Heart left ventricle (tissue), 16 donors: ENCODE data around the gene IGSF8. TPM values are rescaled to one million over a fixed set of nuclear protein-coding genes. Genes with fewer than 3 reads are reported as not detected.
A peak's percentile ranks its signal among the peaks of the same experiment; 100 is the strongest.

Experiments
- ATAC-seq, 4 donors: fragments of 200-7000 bp; cut with Tn5 transposase; one replicate each; pipeline ENCODE4 v1.9.1; 2020 to 2022; ENCODE audit warnings: moderate library complexity in 4 of 4, mild to moderate bottlenecking in 3 of 4, moderate number of reproducible peaks in 1 of 4
- DNase-seq, 5 donors: peaks; one replicate each; pipeline ENCODE4 v3.0.0-alpha.2; 2020
- H3K27ac ChIP-seq, 12 donors: fragments of 200-600 bp; sonication (generic) in 4 of 12; one replicate each; pipeline versions ENCODE4 v1.5.0 to v1.8.0; 2016 to 2022; ENCODE audit warnings: mild to moderate bottlenecking in 2 of 12
- H3K27me3 ChIP-seq, 9 donors: fragments of 200-600 bp; sonication (generic) in 2 of 9; one replicate each; pipeline versions ENCODE4 v1.5.1 to v1.8.0; 2016 to 2022; ENCODE audit warnings: mild to moderate bottlenecking in 3 of 9
- H3K36me3 ChIP-seq, 9 donors: fragments of 200-600 bp; sonication (generic) in 2 of 9; one replicate each; pipeline versions ENCODE4 v1.5.0 to v1.8.0; 2018 to 2022; ENCODE audit warnings: mild to moderate bottlenecking in 2 of 9
- H3K4me1 ChIP-seq, 12 donors: fragments of 200-600 bp; sonication (generic) in 4 of 12; one replicate each; pipeline versions ENCODE4 v1.5.0 to v1.8.0; 2016 to 2022; ENCODE audit warnings: mild to moderate bottlenecking in 3 of 12
- H3K4me3 ChIP-seq, 12 donors: fragments of 200-600 bp; sonication (generic) in 4 of 12; one replicate each; pipeline versions ENCODE4 v1.5.0 to v1.8.0; 2017 to 2022; ENCODE audit warnings: mild to moderate bottlenecking in 9 of 12, moderate library complexity in 4 of 12
- H3K9me3 ChIP-seq, 12 donors: fragments of 200-600 bp; sonication (generic) in 4 of 12; one replicate each; pipeline versions ENCODE4 v1.5.0 to v1.8.0; 2016 to 2022; ENCODE audit warnings: mild to moderate bottlenecking in 1 of 12
- CTCF ChIP-seq, 12 donors: fragments of 200-600 bp; sonication (generic) in 4 of 12; IDR thresholded peaks; one replicate each; pipeline versions ENCODE4 v1.5.0 to v1.8.0; 2018 to 2022; ENCODE audit warnings: antibody characterized with exemption in 12 of 12, mild to moderate bottlenecking in 5 of 12
- POLR2A ChIP-seq, 2 donors: fragments of 450-650 bp; IDR thresholded peaks; one replicate each; pipeline ENCODE4 v1.6.1; 2017; ENCODE audit warnings: antibody characterized with exemption in 2 of 2, mild to moderate bottlenecking in 2 of 2, moderate library complexity in 2 of 2
- WGBS, 4 donors: extraction: QIAGEN DNeasy Blood & Tissue Kit in 2 of 4; methylation state at CpG; one replicate each; pipeline versions ENCODE4 v1.1.5 to v1.1.7; 2013 to 2018; 5-methylcytosine and 5-hydroxymethylcytosine counted together
- intact Hi-C, 10 donors: fragments of 100-400 bp; cut with DNase I; formaldehyde crosslinking; loops; one replicate each; pipeline versions ENCODE4 v1.11.1 to v1.14.2; 2022
- long read RNA-seq, 3 donors: library from polyadenylated mRNA; unstranded; transcript quantifications; one replicate each; pipeline ENCODE4 v2.0.0, GENCODE V29; 2020 to 2021
- polyA plus RNA-seq, 2 donors: library from polyadenylated mRNA; stranded (reverse); fragments of 200-250 nt; gene quantifications; one replicate each; pipeline ENCODE4 v1.2.3, GENCODE V29; 2013
- total RNA-seq, 9 donors: library from RNA; depleted of rRNA in 2 of 9; stranded (reverse); fragments of >200 nt in 2 of 9; fragmentation: NEBNext Ultra II Directional in 3 of 9; extraction: Animal tissue kit (Norgen Biotek cat#: 25700) in 3 of 9; gene quantifications; one replicate each; pipeline versions ENCODE4 v1.1.0 to v1.2.4, GENCODE V29; 2016 to 2023
- donor health status: ischemic (EF 13 %, LVEDD 7.1; RV severe dilation, severe dysfunction).
- donor health status: healthy with polysubstance abuse.
- donor health status: DM: no; HTN: yes; CAD: no.
- donor health status: DM: no; HTN: no; CAD: no.
- donor health status: ischemic (EF 25% LVEDD 6.9; RV normal size, moderate dysfunction).
- donor health status: ischemic (EF 25% LVEDD 5.7; RV mildly dilated, moderate dysfunction).
- donor health status: healthy.
- donor health status: DM: yes; HTN: yes; CAD: no.
- donor health status: ischemic (EF 35%, LVEDD 5.7; RV mildly dilated, moderate dysfunction).
- donor health status: nonischemic (EF 11% LVEDD 7.7; RV severe dilation, severe dysfunction).
- donor health status: DM: yes; HTN: yes; CAD: no.
- donor health status: PGD.
- donor health status: ischemic (EF 29% LVEDD 5.4; RV normal size, mild dysfunction).
- donor health status: nonischemic (EF 23%, LVEDD 6.1; RV moderate dilation, normal function).

IGSF8 gene
- total RNA-seq: 10 to 100 TPM; 23.1 to 49.3 (median 24.8) TPM
- 10 to 100 TPM; 15.0 to 30.3 TPM for polyA plus RNA-seq
- long read RNA-seq, donor 1, transcript IGSF8-201 (7 exons, 2,343 nt): major isoform, 28 of 49 reads
- long read RNA-seq, donor 1, partial matches to known transcripts: 12 of 49 reads
- long read RNA-seq, donor 1, other reads (novel, unspliced or antisense): 8 of 49 reads
- long read RNA-seq, donor 2, transcript IGSF8-201 (7 exons, 2,343 nt): major isoform, 62 of 128 reads
- long read RNA-seq, donor 2, transcript IGSF8-202 (7 exons, 2,366 nt): minor isoform, 7 of 128 reads
- long read RNA-seq, donor 2, partial matches to known transcripts: 23 of 128 reads
- long read RNA-seq, donor 2, other reads (novel, unspliced or antisense): 35 of 128 reads
- long read RNA-seq, donor 3, transcript IGSF8-201 (7 exons, 2,343 nt): major isoform, 42 of 67 reads
- long read RNA-seq, donor 3, partial matches to known transcripts: 15 of 67 reads
- long read RNA-seq, donor 3, other reads (novel, unspliced or antisense): 7 of 67 reads

DNA sequence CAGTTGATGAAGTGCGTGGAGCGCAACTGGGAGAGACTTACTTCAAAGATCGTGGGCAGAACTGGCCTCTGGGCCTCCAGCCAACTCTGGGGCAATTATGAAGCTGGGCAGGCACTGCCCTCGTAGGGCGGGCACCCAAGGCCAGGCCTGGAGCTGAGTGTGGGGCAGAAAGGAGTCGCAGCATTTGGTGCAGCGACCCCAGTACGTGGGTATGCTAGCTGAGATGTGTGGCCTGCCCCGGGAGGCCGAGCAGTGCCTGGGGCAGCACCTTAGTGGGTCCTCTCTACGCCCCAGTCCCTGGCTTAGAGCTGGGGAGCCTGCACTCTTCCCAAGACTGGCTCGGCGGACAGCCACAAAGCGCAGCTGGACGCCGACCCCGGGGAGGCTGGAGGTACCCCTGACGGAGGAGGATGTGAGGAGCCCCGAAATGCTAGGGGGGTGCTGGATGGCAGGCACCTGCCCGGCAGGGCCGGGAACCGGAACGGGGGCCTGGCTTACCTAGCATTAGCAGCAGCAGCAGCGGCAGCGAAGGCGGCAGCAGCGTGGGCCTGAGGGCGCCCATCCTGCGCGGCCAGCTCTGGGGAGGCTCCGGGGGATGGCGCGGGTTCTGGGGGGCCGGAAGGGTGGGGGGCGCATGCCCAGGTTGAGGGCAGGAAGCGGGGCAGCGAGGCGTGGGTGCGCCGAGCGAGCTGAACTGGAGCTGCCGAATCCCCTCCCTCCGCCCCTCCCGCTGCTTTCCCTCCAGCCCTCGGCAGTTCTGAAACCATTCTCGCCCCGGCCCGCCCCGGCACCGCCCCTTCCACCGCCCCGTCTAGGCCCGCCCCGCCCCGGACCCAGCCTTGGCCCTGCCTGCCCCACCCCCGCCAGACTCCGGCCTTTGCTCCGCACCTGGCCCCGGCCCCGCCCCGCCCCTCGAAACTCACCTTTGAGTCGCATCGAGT, at the start of gene IGSF8:
IGSF8 (minus strand) TSS at position 709 of the 941 bp plus-strand sequence; CDS start at position 562, 147 bp downstream.
- Histone ChIP-seq H3K27ac (peak within 1 kb of the TSS; percentile 68 to 96 (median 93)), H3K27me3 (no peaks in the 10 kb centered on the region), H3K4me1 (peaks cover 7 to 51% (median 34%) of the 10 kb centered on the region in 12 donors), H3K36me3 (peaks cover 0 to 20% (median 1%) of the 10 kb centered on the region in 9 donors), H3K4me3 (peak within 1 kb of the TSS; percentile 54 to 99 (median 80)), H3K9me3 (no peaks in the 10 kb centered on the region)
- WGBS, 4 donors: 3 to 12% (median 5%) methylated on average over 14 to 64 of the region's 64 CpGs
- intact Hi-C loops: loop anchor here in 4 of 10 donors (5.0 to 10.0 kb wide), 4 partner anchors 154 to 277 kb away; partner anchors contain the start of gene PEX19 (in 1 of the 4)
- peak in 1 of 2 donors; percentile 19 for TF ChIP-seq POLR2A (IDR thresholded peaks at IDR 0.05)
- TF ChIP-seq CTCF (IDR thresholded peaks at IDR 0.05): no peak
- DNase-seq (peak; percentile 92 to 95 (median 93)), ATAC-seq (peak; percentile 35 to 79 (median 69))

DNA sequence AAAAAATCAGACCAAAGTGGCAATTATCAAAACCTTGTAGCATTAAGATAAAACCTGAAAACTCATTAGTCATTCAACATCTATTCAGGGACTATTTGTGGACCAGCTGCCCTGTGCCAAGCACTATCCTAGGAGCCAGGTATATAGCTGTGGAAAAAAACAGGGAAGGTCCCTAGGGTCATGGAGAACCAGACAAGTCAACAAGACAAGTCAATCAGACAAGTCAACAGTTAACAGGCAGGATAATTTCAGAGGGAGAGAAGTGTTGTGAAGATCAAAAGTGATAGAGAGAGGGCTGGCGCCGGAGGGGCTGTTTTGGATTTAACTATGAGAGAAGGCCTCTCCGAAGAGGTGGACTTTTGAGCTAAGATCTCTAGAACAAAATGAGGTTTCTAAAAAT, 49.7 kb upstream of the IGSF8 start:
- peak overlapping the region in 3 of 12 donors; percentile 17 to 29 (median 27) for H3K27ac ChIP-seq
- 58 to 76% (median 72%) methylated on average over 3 of the region's 3 CpGs for WGBS, 4 donors
- peaks cover 0 to 14% (median 0%) of the 10 kb centered on the region in 12 donors for H3K4me1 ChIP-seq
- H3K36me3 ChIP-seq: peaks cover 0 to 3% (median 0%) of the 10 kb centered on the region in 9 donors
- H3K4me3 ChIP-seq: no peak overlapping the region
- ATAC-seq (peak; percentile 34 to 60 (median 38)), DNase-seq (no peak)
- no peaks in the 10 kb centered on the region for H3K27me3 ChIP-seq
- TF ChIP-seq CTCF (IDR thresholded peaks at IDR 0.05) (no peak), POLR2A (IDR thresholded peaks at IDR 0.05) (no peak)
- H3K9me3 ChIP-seq: no peaks in the 10 kb centered on the region
- intact Hi-C loops: no loop called here

- Histone ChIP-seq H3K27ac (no peak overlapping the region), H3K36me3 (peaks cover 0 to 21% (median 6%) of the 10 kb centered on the region in 9 donors), H3K4me3 (no peak overlapping the region), H3K27me3 (no peaks in the 10 kb centered on the region), H3K4me1 (peaks cover 0 to 17% (median 0%) of the 10 kb centered on the region in 12 donors), H3K9me3 (no peaks in the 10 kb centered on the region)
- no peak for ATAC-seq
- TF ChIP-seq POLR2A (IDR thresholded peaks at IDR 0.05) (no peak), CTCF (IDR thresholded peaks at IDR 0.05) (no peak)
- no peak for DNase-seq
- 92 to 94% (median 92%) methylated on average over 14 of the region's 14 CpGs for WGBS, 4 donors
- intact Hi-C loops: no loop called here
Measured at GRCh38 chr1:160146107-160146506, 47.7 kb upstream of the IGSF8 start.
